Measurements from ENCODE around the gene VAPA. TPM values are rescaled to one million over a fixed set of nuclear protein-coding genes. Genes with fewer than 3 reads are reported as not detected.

Gene VAPA
- total RNA-seq, 6 experiments from 2014 or later: 184 to 237 (median 206) TPM

DNA sequence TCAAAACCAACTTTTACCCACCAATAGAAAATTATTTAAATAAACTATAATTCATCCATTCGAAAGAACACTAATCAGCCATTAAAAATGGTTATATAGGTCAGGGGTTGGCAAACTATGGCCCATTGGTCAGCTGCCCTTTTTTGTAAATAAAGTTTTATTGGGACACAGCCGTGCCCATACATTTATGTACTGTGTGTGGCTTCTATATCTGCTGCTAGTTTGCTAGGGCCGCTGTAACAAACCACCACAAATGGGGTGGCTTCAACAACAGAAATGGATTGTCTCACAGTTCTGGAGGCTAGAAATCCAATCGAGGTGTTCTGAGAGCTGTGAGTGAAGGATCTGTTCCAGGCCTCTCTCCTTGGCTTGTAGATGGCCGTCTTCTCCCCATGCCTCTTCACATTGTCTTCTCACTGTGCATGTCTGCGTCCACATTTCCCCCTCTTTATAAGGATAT lies 35.0 kb upstream of the VAPA start:
- peak overlapping the region; percentile 52; the same call in 1 of the 2 replicates for H3K27ac Mint-ChIP-seq
- H3K4me1 Mint-ChIP-seq (ENCODE audit: low read depth): peaks cover 48% of the 10 kb centered on the region
- no peak for DNase-seq
- no peak overlapping the region for H3K4me3 Mint-ChIP-seq
- H3K27me3 Mint-ChIP-seq (ENCODE audit: insufficient read depth): no peaks in the 10 kb centered on the region
- no peak for TF ChIP-seq CTCF (IDR thresholded peaks at IDR 0.05)
- no peaks in the 10 kb centered on the region for H3K9me3 Mint-ChIP-seq
- H3K36me3 Mint-ChIP-seq (ENCODE audit: low read depth): no peaks in the 10 kb centered on the region

- Mint-ChIP-seq H3K27me3 (ENCODE audit: insufficient read depth) (peaks cover 1% of the 10 kb centered on the region), H3K9me3 (no peaks in the 10 kb centered on the region), H3K4me1 (ENCODE audit: low read depth) (peaks cover 8% of the 10 kb centered on the region)
These were observed 29.7 kb upstream of the VAPA start for GRCh38 chr18:9884090-9884489.

DNA sequence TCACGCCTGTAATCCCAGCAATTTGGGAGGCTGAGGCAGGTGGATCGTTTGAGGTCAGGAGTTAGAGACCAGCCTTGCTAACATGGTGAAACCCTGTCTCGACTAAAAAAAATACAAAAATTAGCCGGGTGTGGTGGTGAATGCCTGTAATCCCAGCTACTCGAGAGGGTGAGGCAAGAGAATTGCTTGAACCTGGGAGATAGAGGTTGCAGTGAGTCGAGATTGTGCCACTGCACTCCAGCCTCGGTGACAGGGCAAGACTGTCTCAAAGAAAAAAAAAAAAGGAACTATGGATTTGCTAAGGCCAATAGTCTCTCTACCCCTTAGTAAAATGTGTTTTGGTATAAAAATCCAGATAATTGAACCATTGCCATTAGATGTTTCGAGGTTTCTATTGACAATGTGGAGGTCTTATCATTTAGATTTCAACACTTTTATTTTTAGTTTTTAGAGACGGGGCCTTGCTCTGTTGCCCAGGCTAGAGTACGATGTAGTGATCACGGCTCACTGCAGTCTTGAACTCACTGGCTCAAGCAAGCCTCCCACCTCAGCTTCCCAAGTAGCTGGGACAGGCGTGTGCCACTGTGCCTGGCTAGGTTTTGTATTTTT lies 29.2 kb upstream of the VAPA start:
- Mint-ChIP-seq H3K27me3 (ENCODE audit: insufficient read depth) (peaks cover 1% of the 10 kb centered on the region), H3K36me3 (ENCODE audit: low read depth) (no peaks in the 10 kb centered on the region), H3K27ac (no peak overlapping the region), H3K4me3 (no peak overlapping the region), H3K4me1 (ENCODE audit: low read depth) (peaks cover 8% of the 10 kb centered on the region), H3K9me3 (no peaks in the 10 kb centered on the region)
- TF ChIP-seq CTCF (IDR thresholded peaks at IDR 0.05): no peak
- DNase-seq: no peak

More at GRCh38 chr18:9884090-9884489, 29.7 kb upstream of the VAPA start:
- Mint-ChIP-seq H3K36me3 (ENCODE audit: low read depth) (no peaks in the 10 kb centered on the region), H3K4me3 (no peak overlapping the region), H3K27ac (no peak overlapping the region)
- DNase-seq: no peak
- TF ChIP-seq CTCF (IDR thresholded peaks at IDR 0.05): no peak

GRCh38 chr18:9885170-9886004 lies 28.4 kb upstream of the VAPA start, which contains the start of gene TXNDC2:
TSS of gene TXNDC2 (plus strand) at chr18:9885973. CDS start at chr18:9886681, 708 bp downstream.
- Mint-ChIP-seq H3K9me3 (no peaks in the 10 kb centered on the region), H3K27me3 (ENCODE audit: insufficient read depth) (peaks cover 1% of the 10 kb centered on the region), H3K4me1 (ENCODE audit: low read depth) (peaks cover 4% of the 10 kb centered on the region), H3K4me3 (no peak within 1 kb of the TSS), H3K36me3 (ENCODE audit: low read depth) (no peaks in the 10 kb centered on the region), H3K27ac (no peak within 1 kb of the TSS)
- no peak for TF ChIP-seq CTCF (IDR thresholded peaks at IDR 0.05)
- no peak for DNase-seq

- no peak overlapping the region for H3K27ac Mint-ChIP-seq
- H3K4me3 Mint-ChIP-seq: no peak overlapping the region
- no peaks in the 10 kb centered on the region for H3K36me3 Mint-ChIP-seq (ENCODE audit: low read depth)
- DNase-seq: no peak
- peaks cover 1% of the 10 kb centered on the region for H3K27me3 Mint-ChIP-seq (ENCODE audit: insufficient read depth)
- H3K9me3 Mint-ChIP-seq: no peaks in the 10 kb centered on the region
- peaks cover under 1% of the 10 kb centered on the region for H3K4me1 Mint-ChIP-seq (ENCODE audit: low read depth)
- no peak for TF ChIP-seq CTCF (IDR thresholded peaks at IDR 0.05)
These were observed 27.8 kb upstream of the VAPA start for GRCh38 chr18:9886005-9886348.

Data from HFFc6 (cell line).